ENCODE data around the gene MAD1L1. TPM values are rescaled to one million over a fixed set of nuclear protein-coding genes. Genes with fewer than 3 reads are reported as not detected.

Gene MAD1L1
- total RNA-seq, 2 donors from 2014 or later: 18.9 to 24.9 TPM

- intact Hi-C loops (cut with DNase I): no loop called here
- no peak for DNase-seq
Observed at GRCh38 chr7:2140216-2141020, 92.3 kb downstream of the MAD1L1 start.

GRCh38 chr7:2139004-2139699 lies 93.6 kb downstream of the MAD1L1 start:
- ATAC-seq: no peak
- DNase-seq: no peak
- intact Hi-C loops (cut with DNase I): no loop called here

More at GRCh38 chr7:2140216-2141020, 92.3 kb downstream of the MAD1L1 start:
- ATAC-seq: no peak

DNA sequence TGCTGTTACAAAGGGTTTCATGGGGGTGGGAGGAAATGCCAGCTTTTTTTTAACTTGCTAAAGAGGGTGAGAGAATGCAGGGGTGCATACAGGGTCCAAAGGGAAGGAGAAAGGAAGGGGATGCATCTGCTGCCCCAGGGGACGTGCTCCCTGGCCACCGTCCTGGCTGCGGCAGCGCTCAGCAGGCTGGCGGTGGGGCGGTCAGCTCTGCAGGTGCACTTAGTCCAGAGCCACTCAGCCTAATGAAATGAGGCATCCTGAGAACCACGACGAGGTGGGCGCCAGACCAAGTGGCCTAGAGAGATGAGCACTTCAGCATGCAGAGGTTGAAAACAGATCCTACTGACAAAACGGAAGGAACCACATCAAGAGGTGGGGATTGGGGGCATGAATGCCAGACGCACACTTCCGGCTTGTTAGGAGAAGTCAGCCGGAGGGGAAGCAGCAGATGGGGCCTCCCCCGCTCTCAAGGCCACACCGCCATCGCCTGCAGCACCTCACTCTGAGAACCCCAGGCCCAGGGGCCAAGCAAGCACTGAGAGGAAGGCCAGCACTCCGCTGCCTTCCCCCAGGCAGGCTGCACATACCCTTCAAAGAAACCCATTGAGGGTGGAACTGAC lies 94.5 kb downstream of the MAD1L1 start:
- DNase-seq: no peak
- intact Hi-C loops (cut with DNase I): no loop called here
- ATAC-seq: no peak

- intact Hi-C loops (cut with DNase I): no loop called here
- DNase-seq (no peak), ATAC-seq (no peak)
Observed at GRCh38 chr7:2134740-2135139, 98.0 kb downstream of the MAD1L1 start.

- no peak for ATAC-seq
- intact Hi-C loops (cut with DNase I): no loop called here
- no peak for DNase-seq
Observed at GRCh38 chr7:2132243-2132642, 100.5 kb downstream of the MAD1L1 start.

GRCh38 chr7:2131800-2132199 lies 100.9 kb downstream of the MAD1L1 start:
- DNase-seq (no peak), ATAC-seq (no peak)

DNA sequence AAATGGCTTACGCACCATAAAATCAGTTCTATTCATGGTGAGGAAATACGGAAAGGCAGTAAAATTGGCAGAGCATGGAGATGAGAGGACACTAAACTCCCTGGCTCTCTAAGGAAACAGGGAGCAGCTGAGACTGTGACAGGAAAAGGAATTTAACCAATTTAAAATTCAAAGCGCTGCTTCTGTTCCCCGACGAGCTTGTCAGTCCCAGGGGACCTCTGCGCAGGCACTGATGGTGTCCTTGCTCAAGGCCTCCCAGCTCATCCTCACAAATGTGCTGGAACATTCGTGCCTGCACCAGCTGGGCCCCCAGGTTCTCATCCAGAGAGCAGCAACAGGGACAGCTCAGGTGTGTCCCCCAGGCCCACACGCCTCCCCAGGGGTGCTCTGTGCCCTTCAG lies 101.4 kb downstream of the MAD1L1 start:
- intact Hi-C loops (cut with DNase I): no loop called here
- DNase-seq: no peak
- ATAC-seq: no peak

More at GRCh38 chr7:2131800-2132199, 100.9 kb downstream of the MAD1L1 start:
- intact Hi-C loops (cut with DNase I): no loop called here

- no peak for ATAC-seq
- DNase-seq: no peak
- intact Hi-C loops (cut with DNase I): no loop called here
Observed at GRCh38 chr7:2130096-2130375, 102.7 kb downstream of the MAD1L1 start.

DNA sequence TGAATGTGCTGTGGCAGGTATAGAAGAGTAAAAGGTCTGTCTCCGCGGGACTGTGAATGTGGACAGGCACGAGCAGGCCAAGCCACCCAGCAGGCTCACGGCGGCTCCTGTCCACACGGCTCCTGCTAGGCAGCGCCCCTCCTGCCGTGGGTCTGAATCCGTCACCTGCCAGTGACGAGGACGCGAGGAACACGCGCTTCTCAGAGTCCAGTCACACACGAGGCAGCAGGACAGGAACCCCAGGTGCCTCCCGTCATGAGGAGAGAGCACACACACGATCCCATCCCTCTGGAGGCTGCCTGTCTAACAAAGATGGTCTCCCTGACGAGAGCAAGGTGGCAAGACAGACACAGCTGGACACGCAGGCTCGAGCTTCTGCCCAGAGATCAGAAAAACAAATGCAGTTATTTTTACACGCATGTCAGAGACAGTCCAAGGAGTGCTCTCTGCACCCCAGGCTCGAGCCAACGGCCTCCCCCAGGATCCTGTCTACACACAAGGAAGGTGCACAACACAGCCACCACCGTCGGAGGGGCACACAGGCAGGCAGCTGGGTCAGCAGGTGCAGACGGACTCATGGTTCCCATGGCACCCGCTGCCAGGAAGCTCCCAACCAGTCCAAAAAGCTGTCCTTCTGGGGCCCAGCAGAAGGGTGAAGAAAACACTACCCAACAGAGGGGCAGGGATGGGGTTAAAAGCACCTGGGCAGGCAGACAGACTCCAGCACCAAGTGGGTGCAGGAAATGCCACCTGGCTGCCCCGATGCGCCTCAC lies 103.2 kb downstream of the MAD1L1 start:
- DNase-seq: no peak
- intact Hi-C loops (cut with DNase I): no loop called here
- peak in 1 of 2 donors; percentile 69 for ATAC-seq

DNA sequence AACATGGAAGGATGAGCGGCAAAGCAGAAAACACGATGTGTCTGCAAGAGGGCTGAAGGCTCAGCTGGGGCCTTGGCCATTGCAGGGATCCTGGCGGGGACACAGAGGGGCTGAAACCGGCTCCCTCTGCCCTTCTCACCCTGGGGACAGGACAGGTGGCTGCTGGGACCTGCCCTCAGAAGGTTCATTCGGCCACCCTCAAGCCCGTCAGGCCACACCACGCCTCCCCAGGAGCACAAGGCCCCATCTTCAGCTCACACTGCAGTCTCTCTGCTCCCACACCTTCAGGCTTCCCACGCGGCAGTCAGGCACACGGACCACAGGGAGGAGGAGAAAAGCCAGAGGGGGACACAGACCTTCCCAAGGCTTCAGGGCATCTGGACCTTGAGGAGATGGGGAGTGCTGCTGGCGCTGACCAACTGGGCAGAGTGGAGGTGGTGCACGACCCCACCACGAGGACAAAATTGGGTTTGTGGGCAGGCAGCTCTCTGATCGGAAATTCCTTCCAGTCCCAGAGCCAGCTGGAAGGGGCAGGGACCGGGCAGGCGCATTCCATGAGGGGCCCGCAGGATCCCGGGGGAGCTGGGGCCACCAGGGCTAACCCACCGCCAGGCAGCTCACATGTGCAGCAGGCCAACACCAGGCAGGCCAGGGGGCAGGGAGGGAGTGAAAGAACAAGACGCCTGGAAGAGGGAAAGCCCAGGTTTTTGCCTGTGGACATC lies 104.0 kb downstream of the MAD1L1 start:
- no peak for DNase-seq
- no peak for ATAC-seq

DNA sequence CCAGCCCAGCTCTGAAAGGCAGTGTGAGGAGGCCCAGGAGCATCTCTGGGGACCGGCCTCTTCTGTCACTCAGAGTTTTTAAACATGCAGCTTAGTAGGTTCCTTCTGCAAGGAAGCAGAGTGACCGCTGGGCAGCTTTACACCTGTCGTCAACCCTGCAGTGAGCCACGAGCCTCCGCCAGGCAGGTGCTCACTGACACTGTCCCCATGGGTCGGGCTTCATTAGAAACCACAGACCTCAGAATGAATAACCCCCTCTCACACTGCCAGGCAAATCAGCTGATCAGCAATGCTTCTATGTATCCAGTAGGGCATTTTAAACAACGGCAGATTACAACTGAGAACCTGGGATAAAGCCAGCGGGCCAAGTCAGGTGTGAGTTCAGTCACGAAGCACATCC lies 106.1 kb downstream of the MAD1L1 start:
- intact Hi-C loops (cut with DNase I): no loop called here
- DNase-seq: no peak
- no peak for ATAC-seq

More for the DNA sequence above, 104.0 kb downstream of the MAD1L1 start:
- intact Hi-C loops (cut with DNase I): no loop called here

DNA sequence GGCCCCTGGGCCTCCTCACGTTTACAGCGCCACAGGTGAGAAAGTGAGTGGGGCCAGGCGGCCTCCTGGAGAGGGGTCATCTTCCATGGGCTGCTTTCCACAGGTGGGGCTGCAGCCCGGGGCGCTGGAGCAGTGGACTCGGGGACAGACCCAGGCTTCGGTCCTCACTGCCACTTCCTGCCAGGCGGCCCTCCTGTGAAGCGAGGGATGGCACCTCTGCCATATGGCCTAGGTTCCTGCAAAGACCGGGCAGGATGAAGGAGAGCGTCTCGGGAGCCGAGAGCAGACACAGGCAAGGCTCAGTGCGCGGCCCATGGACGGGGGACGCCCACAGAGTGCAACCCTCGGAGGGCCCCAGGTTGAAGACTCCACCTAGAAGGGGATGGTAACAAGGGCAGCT lies 106.8 kb downstream of the MAD1L1 start:
- intact Hi-C loops (cut with DNase I): no loop called here
- DNase-seq (no peak), ATAC-seq (no peak)

GRCh38 chr7:2124604-2125345 lies 108.0 kb downstream of the MAD1L1 start:
- intact Hi-C loops (cut with DNase I): no loop called here
- ATAC-seq: no peak
- no peak for DNase-seq

- no peak for DNase-seq
- intact Hi-C loops (cut with DNase I): no loop called here
- no peak for ATAC-seq
Observed at GRCh38 chr7:2123916-2124315, 108.8 kb downstream of the MAD1L1 start.

GRCh38 chr7:2123360-2123759 lies 109.4 kb downstream of the MAD1L1 start:
- no peak for DNase-seq
- intact Hi-C loops (cut with DNase I): no loop called here
- no peak for ATAC-seq

- no peak for DNase-seq
- intact Hi-C loops (cut with DNase I): no loop called here
- no peak for ATAC-seq
Observed at GRCh38 chr7:2122651-2123050, 110.1 kb downstream of the MAD1L1 start.

DNA sequence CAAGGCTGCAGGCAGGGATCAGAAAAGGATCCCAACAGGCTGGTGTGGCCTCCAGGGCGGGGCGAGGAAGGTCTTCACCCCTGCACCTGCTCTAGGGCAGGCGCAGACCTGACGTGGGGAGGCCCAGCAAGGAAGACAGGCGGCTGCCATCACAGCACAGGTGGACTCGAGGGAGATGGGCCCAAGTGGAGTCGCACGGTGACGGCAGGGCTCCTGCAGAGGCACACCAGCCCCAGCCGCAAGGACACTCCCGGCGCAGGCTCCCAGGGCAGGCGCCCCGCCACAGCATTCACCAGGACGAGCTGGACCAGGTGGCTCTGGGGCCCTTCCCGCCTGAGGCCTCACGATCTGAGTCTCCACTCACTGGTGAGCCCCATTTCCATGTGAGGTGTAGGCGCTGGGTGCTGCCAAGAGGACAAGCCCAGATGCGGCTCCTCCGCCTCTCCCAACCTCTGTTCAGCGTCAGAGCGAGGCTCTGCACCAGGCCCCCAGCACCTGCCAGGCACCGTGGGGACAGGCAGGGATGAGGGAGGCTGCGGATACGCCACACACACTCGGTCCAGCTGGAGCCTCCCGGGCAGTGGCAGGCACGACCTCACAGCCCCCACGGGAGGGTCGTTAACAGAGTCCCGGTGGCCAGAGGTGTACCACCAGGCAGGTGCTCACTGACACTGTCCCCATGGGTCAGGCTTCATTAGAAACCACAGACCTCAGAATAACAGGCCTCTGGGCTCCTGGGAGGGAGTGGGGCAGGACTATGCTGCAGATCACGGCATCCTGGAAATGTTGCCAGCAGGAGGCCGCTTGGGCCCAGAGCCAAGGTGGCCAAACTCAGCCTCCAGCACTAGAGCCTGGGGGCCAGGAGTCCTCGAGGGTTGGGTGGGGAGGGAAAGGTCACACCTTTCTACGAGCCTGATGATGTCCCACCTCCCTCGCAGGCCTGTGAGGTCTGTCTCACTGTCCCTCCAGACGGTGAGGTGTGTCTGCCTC lies 111.6 kb downstream of the MAD1L1 start:
- DNase-seq: no peak
- intact Hi-C loops (cut with DNase I): no loop called here
- ATAC-seq: no peak
